HG03520 (cell line): ENCODE results near the gene ZFP2.

Experiments used
- ATAC-seq: cut with Tn5 transposase; IDR thresholded peaks from one replicate; pipeline ENCODE4 v1.9.1; 2021; ENCODE audit warnings: mild to moderate bottlenecking, moderate library complexity; ENCODE audit not compliant: unreplicated experiment

The ZFP2 gene

DNA sequence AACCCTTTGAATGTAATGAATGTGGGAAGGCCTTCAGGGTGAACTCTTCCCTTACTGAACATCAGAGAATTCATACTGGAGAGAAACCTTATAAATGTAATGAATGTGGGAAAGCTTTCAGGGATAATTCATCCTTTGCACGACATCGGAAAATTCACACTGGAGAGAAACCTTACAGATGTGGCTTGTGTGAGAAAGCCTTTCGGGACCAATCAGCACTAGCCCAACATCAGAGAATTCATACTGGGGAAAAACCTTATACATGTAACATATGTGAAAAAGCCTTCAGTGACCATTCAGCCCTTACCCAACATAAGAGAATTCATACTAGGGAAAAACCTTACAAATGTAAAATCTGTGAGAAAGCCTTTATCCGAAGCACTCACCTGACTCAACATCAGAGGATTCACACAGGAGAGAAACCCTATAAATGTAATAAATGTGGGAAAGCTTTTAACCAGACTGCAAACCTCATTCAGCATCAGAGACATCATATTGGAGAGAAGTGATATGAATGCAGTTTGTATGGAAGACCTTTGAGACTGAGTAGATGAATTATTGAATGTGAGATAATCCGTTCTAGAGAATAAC, 69.8 kb downstream of the ZFP2 start:
- no peak for ATAC-seq

DNA sequence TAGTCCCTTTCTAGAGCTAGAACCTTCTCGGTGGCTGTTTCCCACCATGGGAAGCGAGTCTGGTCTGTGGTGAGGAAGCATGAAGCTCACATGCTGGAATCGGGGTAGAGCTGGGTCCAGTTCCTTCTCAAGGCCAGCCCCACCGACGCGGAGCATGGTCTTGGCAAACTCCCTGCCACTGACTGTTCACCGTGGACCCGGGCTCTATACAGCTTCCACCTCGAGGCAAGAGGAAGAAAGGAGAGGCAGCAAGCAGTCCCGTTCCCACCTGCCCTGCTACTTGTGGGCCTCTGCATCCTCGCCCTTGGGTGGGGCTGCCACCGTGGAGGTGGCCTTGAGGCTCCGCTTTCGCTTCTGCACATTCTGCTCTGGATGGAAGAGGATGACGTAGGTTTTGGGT, 85.7 kb downstream of the ZFP2 start:
- ATAC-seq, result no peak
